Muscle of arm (tissue), 12 donors: ENCODE data around the gene HEATR3. TPM values are rescaled to one million over a fixed set of nuclear protein-coding genes. Genes with fewer than 3 reads are reported as not detected.

Source experiments
- DNase-seq: peaks from one replicate; pipeline ENCODE4 v3.0.0-alpha.2; 2013
- polyA plus RNA-seq, 12 donors: library from polyadenylated mRNA; unstranded; fragments of 120-200 nt; gene quantifications; one replicate each; pipeline ENCODE4 v1.2.1, GENCODE V29; 2013; ENCODE audit not compliant: insufficient read length in 12 of 12

HEATR3 gene
- polyA plus RNA-seq, 12 donors, result 13.6 to 45.5 (median 17.6) TPM; not detected in 1

- DNase-seq, result peak; percentile 92
Measured at GRCh38 chr16:50152807-50153595, 87.2 kb downstream of the HEATR3 start, which contains the start of gene TENT4B. TENT4B (plus strand) TSS chr16:50153306; CDS start chr16:50153622, 316 bp downstream.

DNA sequence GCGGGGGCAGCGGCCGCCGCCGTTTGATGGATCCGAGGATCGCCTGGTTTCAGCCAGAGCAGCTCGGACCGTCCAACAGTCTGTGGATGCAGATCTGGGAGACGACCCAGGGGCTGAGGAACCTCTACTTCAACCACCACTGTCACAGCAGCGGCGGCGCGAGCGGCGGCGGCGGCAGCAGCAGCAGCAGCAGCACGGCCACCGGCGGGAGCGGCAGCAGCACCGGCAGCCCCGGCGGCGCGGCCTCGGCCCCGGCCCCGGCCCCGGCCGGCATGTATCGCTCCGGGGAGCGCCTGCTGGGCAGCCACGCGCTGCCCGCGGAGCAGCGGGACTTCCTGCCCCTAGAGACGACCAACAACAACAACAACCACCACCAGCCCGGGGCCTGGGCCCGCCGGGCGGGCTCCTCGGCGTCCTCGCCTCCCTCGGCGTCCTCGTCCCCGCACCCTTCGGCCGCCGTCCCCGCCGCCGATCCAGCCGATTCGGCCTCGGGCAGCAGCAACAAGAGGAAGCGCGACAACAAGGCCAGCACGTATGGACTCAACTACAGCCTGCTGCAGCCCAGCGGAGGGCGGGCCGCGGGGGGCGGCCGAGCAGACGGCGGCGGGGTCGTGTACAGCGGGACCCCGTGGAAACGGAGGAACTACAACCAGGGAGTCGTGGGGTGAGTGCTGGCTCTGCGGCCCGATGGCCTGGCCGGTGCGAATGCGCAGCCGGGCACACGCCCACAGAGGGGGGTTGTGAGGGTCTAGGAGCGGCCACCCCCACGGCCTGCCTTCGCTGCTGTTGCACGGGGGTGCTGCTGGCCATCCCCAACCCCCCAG lies 88.0 kb downstream of the HEATR3 start:
- DNase-seq, result no peak

DNA sequence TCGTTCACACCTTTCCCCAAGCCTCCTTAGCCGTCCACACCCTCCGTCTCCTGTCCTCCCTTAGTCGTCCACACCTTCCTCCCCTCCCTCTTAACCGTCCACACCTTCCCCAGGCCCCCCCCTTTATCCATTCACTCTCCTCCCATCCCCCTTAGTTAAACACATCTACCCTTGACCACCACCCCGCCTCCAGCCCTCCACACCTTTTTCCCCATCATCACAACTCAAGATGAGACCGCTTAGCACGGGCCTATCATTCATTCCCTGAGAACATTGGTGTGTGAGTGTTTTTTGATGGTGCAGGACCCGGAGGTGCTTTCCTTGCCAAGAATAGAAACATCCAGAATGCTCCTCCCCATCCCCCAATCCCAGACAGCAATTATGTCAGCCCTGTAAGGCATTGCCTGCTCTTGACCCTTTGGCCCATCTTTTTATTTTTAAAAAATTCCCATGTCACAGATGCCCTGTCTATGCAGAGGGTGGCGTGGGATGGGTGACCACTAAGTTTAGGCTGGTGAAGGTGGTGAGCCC lies 88.7 kb downstream of the HEATR3 start:
- DNase-seq, result no peak

DNA sequence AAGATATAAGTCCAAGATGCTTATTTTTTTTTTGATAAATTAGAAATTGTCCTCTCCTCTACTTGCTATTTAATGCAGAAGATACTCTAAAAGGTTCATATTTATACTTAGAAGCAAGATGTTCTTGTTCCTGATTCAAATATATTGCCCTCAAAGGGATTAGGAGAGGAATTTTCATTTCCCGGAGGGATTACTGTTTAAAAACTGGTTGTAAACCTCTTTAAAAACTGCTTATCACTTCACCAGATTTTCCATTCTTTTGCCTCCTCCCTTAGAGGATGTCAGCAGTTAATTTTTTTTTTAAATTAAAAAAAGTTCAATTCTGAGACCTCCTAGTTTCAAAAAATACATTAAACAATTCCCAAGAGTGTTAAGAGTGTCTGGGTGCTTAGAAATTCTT lies 90.2 kb downstream of the HEATR3 start:
- no peak for DNase-seq

Other genes with a start within 250 kb of the HEATR3 start
- gene ZNF423, start 209.9 kb upstream of the HEATR3 start, polyA plus RNA-seq, result 10 to 100 TPM in 11 of 12 donors, not detected in 1; 22.6 to 37.5 (median 25.9) TPM
- gene CNEP1R1, start 40.7 kb upstream of the HEATR3 start, polyA plus RNA-seq, result 10 to 100 TPM in 11 of 12 donors, not detected in 1; 14.1 to 28.5 (median 21.9) TPM
- gene TENT4B, start 87.3 kb downstream of the HEATR3 start, polyA plus RNA-seq, result 1 to 10 TPM in 11 of 12 donors, not detected in 1; 5.8 to 9.8 (median 7.6) TPM
- 10 to 100 TPM in 2 of 12 donors, 1 to 10 TPM in 9, not detected in 1; 4.8 to 17.4 (median 7.0) TPM for gene ADCY7, start 200.6 kb downstream of the HEATR3 start, polyA plus RNA-seq